Mesendoderm (in vitro differentiated cells): Measurements from ENCODE around the gene LRRK2.

Source experiments
- DNase-seq: peaks from one replicate; pipeline ENCODE4 v3.0.0; 2013
- H2AK5ac ChIP-seq: 2 replicates; pipeline ENCODE4 v1.6.1; 2013; ENCODE audit warnings: low read length, inconsistent platforms
- H2BK120ac ChIP-seq: 2 replicates; pipeline ENCODE4 v1.6.1; 2013; ENCODE audit warnings: low read depth, mild to moderate bottlenecking, low read length, moderate library complexity, mixed read lengths
- H2BK15ac ChIP-seq: replicated peaks from 2 replicates; pipeline ENCODE4 v1.6.1; 2013; ENCODE audit warnings: low read depth, mild to moderate bottlenecking, moderate library complexity
- H2BK5ac ChIP-seq: 2 replicates; pipeline ENCODE4 v1.6.1; 2013; ENCODE audit warnings: low read length, inconsistent platforms
- H3K18ac ChIP-seq: 2 replicates; pipeline ENCODE4 v1.6.1; 2013; ENCODE audit warnings: mild to moderate bottlenecking, low read length, mixed read lengths
- H3K23ac ChIP-seq: one replicate; pipeline ENCODE4 v1.6.1; 2013; ENCODE audit warnings: low read length
- H3K27ac ChIP-seq: 2 replicates; pipeline ENCODE4 v1.5.1; 2013; ENCODE audit warnings: low read depth, mild to moderate bottlenecking, inconsistent platforms, low read length, moderate library complexity
- H3K27me3 ChIP-seq: 2 replicates; pipeline ENCODE4 v1.6.1; 2013; ENCODE audit warnings: low read length, control low read depth, mild to moderate bottlenecking, inconsistent platforms; ENCODE audit not compliant: insufficient read depth, poor library complexity
- H3K36me3 ChIP-seq: 2 replicates; pipeline ENCODE4 v1.6.1; 2013; ENCODE audit warnings: low read length, inconsistent platforms; ENCODE audit not compliant: control insufficient read depth, insufficient read depth
- H3K4ac ChIP-seq: one replicate; pipeline ENCODE4 v1.6.1; 2013; ENCODE audit warnings: low read depth, mild to moderate bottlenecking, low read length, moderate library complexity
- H3K4me1 ChIP-seq: 2 replicates; pipeline ENCODE4 v1.6.1; 2013; ENCODE audit warnings: low read depth, low read length, inconsistent platforms; ENCODE audit not compliant: control insufficient read depth
- H3K4me2 ChIP-seq: 2 replicates; pipeline ENCODE4 v1.6.1; 2013; ENCODE audit warnings: low read length
- H3K4me3 ChIP-seq: 2 replicates; pipeline ENCODE4 v1.5.1; 2013; ENCODE audit warnings: mild to moderate bottlenecking, low read length
- H3K56ac ChIP-seq: one replicate; pipeline ENCODE4 v1.6.1; 2013; ENCODE audit warnings: low read length
- H3K79me1 ChIP-seq: 2 replicates; pipeline ENCODE4 v1.6.1; 2013; ENCODE audit warnings: low read length, inconsistent platforms
- H3K79me2 ChIP-seq: 2 replicates; pipeline ENCODE4 v1.6.1; 2013; ENCODE audit warnings: mild to moderate bottlenecking, low read length; ENCODE audit not compliant: control insufficient read depth, insufficient read depth
- H3K9ac ChIP-seq: 2 replicates; pipeline ENCODE4 v1.6.1; 2013; ENCODE audit warnings: low read length, inconsistent platforms
- H4K5ac ChIP-seq: one replicate; pipeline ENCODE4 v1.6.1; 2013; ENCODE audit warnings: low read length
- H4K8ac ChIP-seq: one replicate; pipeline ENCODE4 v1.6.1; 2013; ENCODE audit warnings: low read depth, mild to moderate bottlenecking, control low read depth, low read length, moderate library complexity
- WGBS: extraction: QIAGEN DNeasy Blood & Tissue Kit; methylation state at CpG from one replicate; pipeline ENCODE4 v1.1.7; 2013; ENCODE audit warnings: low lambda C conversion rate, missing lambda C conversion rate; ENCODE audit not compliant: insufficient coverage; ENCODE audit errors: extremely low coverage; 5-methylcytosine and 5-hydroxymethylcytosine counted together

The LRRK2 gene

GRCh38 chr12:40313928-40314327 is 89.1 kb downstream of the LRRK2 start:
- H3K4ac ChIP-seq = no peak overlapping the region
- H3K9ac ChIP-seq = no peak overlapping the region
- no peak overlapping the region for H4K5ac ChIP-seq
- H3K56ac ChIP-seq = no peak overlapping the region
- no peak overlapping the region for H3K23ac ChIP-seq
- no peak overlapping the region for H4K8ac ChIP-seq
- no peak overlapping the region for H2AK5ac ChIP-seq
- no peaks in the 10 kb centered on the region for H3K4me1 ChIP-seq
- no peak for DNase-seq
- H3K27ac ChIP-seq = no peak overlapping the region
- H3K79me2 ChIP-seq = no peaks in the 10 kb centered on the region
- H3K27me3 ChIP-seq = no peaks in the 10 kb centered on the region
- no peak overlapping the region for H2BK15ac ChIP-seq
- no peaks in the 10 kb centered on the region for H3K79me1 ChIP-seq
- H2BK5ac ChIP-seq = no peak overlapping the region
- WGBS = no CpG with 5 or more reads among the region's 10 CpGs
- H2BK120ac ChIP-seq = no peak overlapping the region
- H3K4me3 ChIP-seq = no peak overlapping the region
- H3K4me2 ChIP-seq = no peak overlapping the region
- H3K18ac ChIP-seq = no peak overlapping the region
- no peaks in the 10 kb centered on the region for H3K36me3 ChIP-seq

- Histone ChIP-seq H3K56ac (no peak overlapping the region), H3K27ac (no peak overlapping the region), H3K4me3 (no peak overlapping the region), H3K18ac (no peak overlapping the region), H2BK120ac (no peak overlapping the region), H3K9ac (no peak overlapping the region), H3K36me3 (no peaks in the 10 kb centered on the region), H2BK15ac (no peak overlapping the region), H3K79me2 (no peaks in the 10 kb centered on the region), H4K8ac (no peak overlapping the region), H3K23ac (no peak overlapping the region), H3K4ac (no peak overlapping the region), H4K5ac (no peak overlapping the region), H3K27me3 (no peaks in the 10 kb centered on the region), H2BK5ac (no peak overlapping the region), H2AK5ac (no peak overlapping the region), H3K79me1 (no peaks in the 10 kb centered on the region), H3K4me2 (no peak overlapping the region), H3K4me1 (no peaks in the 10 kb centered on the region)
- no peak for DNase-seq
These were observed 90.1 kb downstream of the LRRK2 start for GRCh38 chr12:40314927-40315326.

GRCh38 chr12:40315375-40315774 is 90.6 kb downstream of the LRRK2 start:
- H4K5ac ChIP-seq = no peak overlapping the region
- no peaks in the 10 kb centered on the region for H3K79me2 ChIP-seq
- H3K4ac ChIP-seq = no peak overlapping the region
- H3K36me3 ChIP-seq = no peaks in the 10 kb centered on the region
- H3K4me1 ChIP-seq = no peaks in the 10 kb centered on the region
- H3K79me1 ChIP-seq = no peaks in the 10 kb centered on the region
- H2BK120ac ChIP-seq = no peak overlapping the region
- H2BK15ac ChIP-seq = no peak overlapping the region
- H2BK5ac ChIP-seq = no peak overlapping the region
- DNase-seq = no peak
- WGBS = no CpG with 5 or more reads among the region's 1 CpG
- H3K4me2 ChIP-seq = no peak overlapping the region
- H2AK5ac ChIP-seq = no peak overlapping the region
- no peak overlapping the region for H3K23ac ChIP-seq
- H3K18ac ChIP-seq = no peak overlapping the region
- H3K56ac ChIP-seq = no peak overlapping the region
- no peak overlapping the region for H3K27ac ChIP-seq
- no peak overlapping the region for H3K4me3 ChIP-seq
- H3K27me3 ChIP-seq = no peaks in the 10 kb centered on the region
- H4K8ac ChIP-seq = no peak overlapping the region
- H3K9ac ChIP-seq = no peak overlapping the region

GRCh38 chr12:40324261-40324660 is 99.5 kb downstream of the LRRK2 start:
- H3K4ac ChIP-seq = no peak overlapping the region
- H3K79me1 ChIP-seq = no peaks in the 10 kb centered on the region
- no peak overlapping the region for H4K8ac ChIP-seq
- no peak overlapping the region for H2BK120ac ChIP-seq
- no peak overlapping the region for H2BK15ac ChIP-seq
- H3K27ac ChIP-seq = no peak overlapping the region
- H3K56ac ChIP-seq = no peak overlapping the region
- no peak overlapping the region for H3K9ac ChIP-seq
- no peaks in the 10 kb centered on the region for H3K27me3 ChIP-seq
- no peak overlapping the region for H3K23ac ChIP-seq
- H3K79me2 ChIP-seq = no peaks in the 10 kb centered on the region
- H3K4me1 ChIP-seq = no peaks in the 10 kb centered on the region
- H3K36me3 ChIP-seq = no peaks in the 10 kb centered on the region
- DNase-seq = no peak
- no peak overlapping the region for H2BK5ac ChIP-seq
- no peak overlapping the region for H3K4me3 ChIP-seq
- no peak overlapping the region for H3K4me2 ChIP-seq
- no peak overlapping the region for H2AK5ac ChIP-seq
- no peak overlapping the region for H3K18ac ChIP-seq
- H4K5ac ChIP-seq = no peak overlapping the region

- Histone ChIP-seq H4K8ac (no peak overlapping the region), H2BK120ac (no peak overlapping the region), H3K4me3 (no peak overlapping the region), H3K4me2 (no peak overlapping the region), H3K36me3 (no peaks in the 10 kb centered on the region), H3K56ac (no peak overlapping the region), H3K79me1 (no peaks in the 10 kb centered on the region), H2BK5ac (no peak overlapping the region), H3K27me3 (no peaks in the 10 kb centered on the region), H3K27ac (no peak overlapping the region), H2AK5ac (no peak overlapping the region), H3K9ac (no peak overlapping the region), H3K23ac (no peak overlapping the region), H3K4ac (no peak overlapping the region), H3K4me1 (no peaks in the 10 kb centered on the region), H4K5ac (no peak overlapping the region), H2BK15ac (no peak overlapping the region), H3K18ac (no peak overlapping the region), H3K79me2 (no peaks in the 10 kb centered on the region)
- peak; percentile 75 for DNase-seq
- WGBS = no CpG with 5 or more reads among the region's 5 CpGs
These were observed 100.7 kb downstream of the LRRK2 start for GRCh38 chr12:40325349-40325960.

GRCh38 chr12:40327535-40327934 is 102.7 kb downstream of the LRRK2 start:
- WGBS = no CpG with 5 or more reads among the region's 3 CpGs
- no peaks in the 10 kb centered on the region for H3K36me3 ChIP-seq

More at GRCh38 chr12:40327535-40327934, 102.7 kb downstream of the LRRK2 start:
- Histone ChIP-seq H3K9ac (no peak overlapping the region), H3K18ac (no peak overlapping the region), H2BK15ac (no peak overlapping the region), H3K4me1 (no peaks in the 10 kb centered on the region), H3K56ac (no peak overlapping the region), H3K4me2 (no peak overlapping the region), H2BK120ac (no peak overlapping the region), H3K79me1 (no peaks in the 10 kb centered on the region), H4K8ac (no peak overlapping the region), H3K27me3 (no peaks in the 10 kb centered on the region), H2BK5ac (no peak overlapping the region), H3K23ac (no peak overlapping the region), H2AK5ac (no peak overlapping the region), H3K27ac (no peak overlapping the region), H4K5ac (no peak overlapping the region), H3K4me3 (no peak overlapping the region), H3K4ac (no peak overlapping the region), H3K79me2 (no peaks in the 10 kb centered on the region)
- DNase-seq = no peak
